A549 (cell line): ENCODE measurements around the gene GPATCH8.

ENCODE experiments used
- EP300 ChIP-seq, 2 experiments: fragments of >200 bp; sonication (Bioruptor Twin); formaldehyde crosslinking; IDR thresholded peaks; 2 replicates in 1 of 2; 3 replicates in 1 of 2; pipeline ENCODE4 v1.6.1; 2016 to 2017
- KDM5A ChIP-seq: fragments of 200-600 bp; sonication (generic); IDR thresholded peaks from 2 replicates; pipeline ENCODE4 v1.6.1; 2016; ENCODE audit warnings: antibody characterized with exemption, mild to moderate bottlenecking
- MAFK ChIP-seq: fragments of 450-650 bp; IDR thresholded peaks from 2 replicates; pipeline ENCODE4 v1.6.1; 2014; ENCODE audit not compliant: partially characterized antibody
- MYC ChIP-seq: IDR thresholded peaks from 2 replicates; pipeline ENCODE4 v1.6.1; 2012; ENCODE audit warnings: mild to moderate bottlenecking, inconsistent platforms, low read length, improper control_type of control experiment, borderline replicate concordance
- POLR2A ChIP-seq: IDR thresholded peaks from 2 replicates; pipeline ENCODE4 v1.6.1; 2012; ENCODE audit warnings: mild to moderate bottlenecking, low read length
- POLR2AphosphoS2 ChIP-seq: conservative IDR thresholded peaks from 2 replicates; pipeline ENCODE4 v1.6.1; 2012; ENCODE audit warnings: low read length, improper control_type of control experiment, inconsistent platforms
- RAD21 ChIP-seq, 2 experiments: fragments of >200 bp in 1 of 2; sonication (Bioruptor Twin) in 1 of 2; formaldehyde crosslinking in 1 of 2; IDR thresholded peaks in 1 of 2; conservative IDR thresholded peaks in 1 of 2; 2 replicates in 1 of 2; 3 replicates in 1 of 2; pipeline ENCODE4 v1.6.1; 2012 to 2018; ENCODE audit warnings: inconsistent platforms in 1 of 2
- RFX5 ChIP-seq: fragments of 450-650 bp; IDR thresholded peaks from 2 replicates; pipeline ENCODE4 v1.7.1; 2014; ENCODE audit warnings: antibody characterized with exemption, mild to moderate bottlenecking, moderate library complexity
- ZNF302 ChIP-seq: fragments of 250-450 bp; sonication (Bioruptor Pico); IDR thresholded peaks from 2 replicates; pipeline ENCODE4 v1.9.0; 2021; ENCODE audit warnings: inconsistent platforms, mild to moderate bottlenecking, moderate library complexity
- TF ChIP-seq, protein P1 (sequence below): IDR thresholded peaks from 2 replicates; pipeline ENCODE4 v1.6.1; 2012
- TF ChIP-seq, protein P2 (sequence below): fragments of >200 bp; sonication (Bioruptor Twin); formaldehyde crosslinking; IDR thresholded peaks from 3 replicates; pipeline ENCODE4 v1.5.1; 2016
- TF ChIP-seq, protein P3 (sequence below): fragments of 200-600 bp; sonication (generic); IDR thresholded peaks from 2 replicates; pipeline ENCODE4 v1.6.1; 2016; ENCODE audit warnings: antibody characterized with exemption, mild to moderate bottlenecking, moderate library complexity
- TF ChIP-seq, protein P4 (sequence below): fragments of 450-650 bp; IDR thresholded peaks from 2 replicates; pipeline ENCODE4 v1.6.1; 2014; ENCODE audit warnings: antibody characterized with exemption

DNA sequence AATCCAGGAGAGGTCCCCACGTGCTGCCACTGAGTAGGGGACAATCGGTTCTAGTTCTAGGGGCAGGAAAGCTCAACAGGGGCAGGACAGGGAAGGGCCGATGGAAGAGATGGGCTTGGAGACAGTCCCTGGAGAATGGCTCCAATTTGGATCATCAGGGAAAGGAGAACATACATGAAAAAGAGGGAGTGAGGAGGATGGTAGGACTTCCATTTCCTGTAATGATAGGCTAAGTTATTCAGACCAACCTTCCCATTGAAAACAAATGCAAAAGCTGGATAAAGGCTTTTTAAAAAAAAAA, 20.4 kb upstream of the GPATCH8 start:
- TF ChIP-seq, protein P1, sequence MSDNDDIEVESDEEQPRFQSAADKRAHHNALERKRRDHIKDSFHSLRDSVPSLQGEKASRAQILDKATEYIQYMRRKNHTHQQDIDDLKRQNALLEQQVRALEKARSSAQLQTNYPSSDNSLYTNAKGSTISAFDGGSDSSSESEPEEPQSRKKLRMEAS = no peak
- TF ChIP-seq EP300 (IDR thresholded peaks at IDR 0.05) (no peak), RAD21 (conservative IDR thresholded peaks at IDR 0.05 in 1 of 2, IDR thresholded peaks at IDR 0.05 in 1 of 2) (no peak), POLR2A (no peak), KDM5A (no peak), ZNF302 (CRISPR knock-in tag) (no peak), POLR2AphosphoS2 (no peak), RFX5 (no peak), MYC (no peak), MAFK (no peak)
- TF ChIP-seq, protein P2, sequence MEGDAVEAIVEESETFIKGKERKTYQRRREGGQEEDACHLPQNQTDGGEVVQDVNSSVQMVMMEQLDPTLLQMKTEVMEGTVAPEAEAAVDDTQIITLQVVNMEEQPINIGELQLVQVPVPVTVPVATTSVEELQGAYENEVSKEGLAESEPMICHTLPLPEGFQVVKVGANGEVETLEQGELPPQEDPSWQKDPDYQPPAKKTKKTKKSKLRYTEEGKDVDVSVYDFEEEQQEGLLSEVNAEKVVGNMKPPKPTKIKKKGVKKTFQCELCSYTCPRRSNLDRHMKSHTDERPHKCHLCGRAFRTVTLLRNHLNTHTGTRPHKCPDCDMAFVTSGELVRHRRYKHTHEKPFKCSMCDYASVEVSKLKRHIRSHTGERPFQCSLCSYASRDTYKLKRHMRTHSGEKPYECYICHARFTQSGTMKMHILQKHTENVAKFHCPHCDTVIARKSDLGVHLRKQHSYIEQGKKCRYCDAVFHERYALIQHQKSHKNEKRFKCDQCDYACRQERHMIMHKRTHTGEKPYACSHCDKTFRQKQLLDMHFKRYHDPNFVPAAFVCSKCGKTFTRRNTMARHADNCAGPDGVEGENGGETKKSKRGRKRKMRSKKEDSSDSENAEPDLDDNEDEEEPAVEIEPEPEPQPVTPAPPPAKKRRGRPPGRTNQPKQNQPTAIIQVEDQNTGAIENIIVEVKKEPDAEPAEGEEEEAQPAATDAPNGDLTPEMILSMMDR = no peak
- TF ChIP-seq, protein P3, sequence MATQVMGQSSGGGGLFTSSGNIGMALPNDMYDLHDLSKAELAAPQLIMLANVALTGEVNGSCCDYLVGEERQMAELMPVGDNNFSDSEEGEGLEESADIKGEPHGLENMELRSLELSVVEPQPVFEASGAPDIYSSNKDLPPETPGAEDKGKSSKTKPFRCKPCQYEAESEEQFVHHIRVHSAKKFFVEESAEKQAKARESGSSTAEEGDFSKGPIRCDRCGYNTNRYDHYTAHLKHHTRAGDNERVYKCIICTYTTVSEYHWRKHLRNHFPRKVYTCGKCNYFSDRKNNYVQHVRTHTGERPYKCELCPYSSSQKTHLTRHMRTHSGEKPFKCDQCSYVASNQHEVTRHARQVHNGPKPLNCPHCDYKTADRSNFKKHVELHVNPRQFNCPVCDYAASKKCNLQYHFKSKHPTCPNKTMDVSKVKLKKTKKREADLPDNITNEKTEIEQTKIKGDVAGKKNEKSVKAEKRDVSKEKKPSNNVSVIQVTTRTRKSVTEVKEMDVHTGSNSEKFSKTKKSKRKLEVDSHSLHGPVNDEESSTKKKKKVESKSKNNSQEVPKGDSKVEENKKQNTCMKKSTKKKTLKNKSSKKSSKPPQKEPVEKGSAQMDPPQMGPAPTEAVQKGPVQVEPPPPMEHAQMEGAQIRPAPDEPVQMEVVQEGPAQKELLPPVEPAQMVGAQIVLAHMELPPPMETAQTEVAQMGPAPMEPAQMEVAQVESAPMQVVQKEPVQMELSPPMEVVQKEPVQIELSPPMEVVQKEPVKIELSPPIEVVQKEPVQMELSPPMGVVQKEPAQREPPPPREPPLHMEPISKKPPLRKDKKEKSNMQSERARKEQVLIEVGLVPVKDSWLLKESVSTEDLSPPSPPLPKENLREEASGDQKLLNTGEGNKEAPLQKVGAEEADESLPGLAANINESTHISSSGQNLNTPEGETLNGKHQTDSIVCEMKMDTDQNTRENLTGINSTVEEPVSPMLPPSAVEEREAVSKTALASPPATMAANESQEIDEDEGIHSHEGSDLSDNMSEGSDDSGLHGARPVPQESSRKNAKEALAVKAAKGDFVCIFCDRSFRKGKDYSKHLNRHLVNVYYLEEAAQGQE = no peak
- TF ChIP-seq, protein P4, sequence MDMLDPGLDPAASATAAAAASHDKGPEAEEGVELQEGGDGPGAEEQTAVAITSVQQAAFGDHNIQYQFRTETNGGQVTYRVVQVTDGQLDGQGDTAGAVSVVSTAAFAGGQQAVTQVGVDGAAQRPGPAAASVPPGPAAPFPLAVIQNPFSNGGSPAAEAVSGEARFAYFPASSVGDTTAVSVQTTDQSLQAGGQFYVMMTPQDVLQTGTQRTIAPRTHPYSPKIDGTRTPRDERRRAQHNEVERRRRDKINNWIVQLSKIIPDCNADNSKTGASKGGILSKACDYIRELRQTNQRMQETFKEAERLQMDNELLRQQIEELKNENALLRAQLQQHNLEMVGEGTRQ = no peak
